ENCODE results near the gene TOGARAM1. TPM values are rescaled to one million over a fixed set of nuclear protein-coding genes. Genes with fewer than 3 reads are reported as not detected.

The TOGARAM1 gene
- total RNA-seq, 4 donors from 2014 or later: 12.0 to 21.2 (median 20.0) TPM

GRCh38 chr14:44962334-44963043 is 499 bp downstream of the TOGARAM1 start:
- Histone ChIP-seq H3K36me3 (no peaks in the 10 kb centered on the region), H3K27ac (peak overlapping the region; percentile 69 to 94 (median 90)), H3K27me3 (no peaks in the 10 kb centered on the region), H3K4me3 (peak overlapping the region; percentile 80 to 95), H3K9me3 (no peaks in the 10 kb centered on the region), H3K4me1 (peaks cover 6 to 77% (median 11%) of the 10 kb centered on the region in 3 donors)
- 0% methylated on average over 3 of the region's 39 CpGs; no CpG with 5 or more reads in 1 of the 2 donors for WGBS, 2 donors (ENCODE audit: low coverage in 1 of 2)
- ATAC-seq: peak; percentile 45
- no peak for TF ChIP-seq POLR2A (IDR thresholded peaks at IDR 0.05)
- no peak for TF ChIP-seq EP300 (IDR thresholded peaks at IDR 0.05)
- no peak for TF ChIP-seq POLR2AphosphoS5 (IDR thresholded peaks at IDR 0.05)
- TF ChIP-seq CTCF (IDR thresholded peaks at IDR 0.05): no peak

- Histone ChIP-seq H3K4me3 (peak overlapping the region; percentile 80 to 95), H3K4me1 (peaks cover 6 to 77% (median 10%) of the 10 kb centered on the region in 3 donors), H3K36me3 (no peaks in the 10 kb centered on the region), H3K9me3 (no peaks in the 10 kb centered on the region), H3K27me3 (no peaks in the 10 kb centered on the region), H3K27ac (peak overlapping the region in 3 of 4 donors; percentile 90 to 94 (median 91))
- TF ChIP-seq CTCF (IDR thresholded peaks at IDR 0.05) (no peak), POLR2A (IDR thresholded peaks at IDR 0.05) (no peak), EP300 (IDR thresholded peaks at IDR 0.05) (no peak), POLR2AphosphoS5 (IDR thresholded peaks at IDR 0.05) (no peak)
- 8 to 15% methylated on average over 9 of the region's 13 CpGs for WGBS, 2 donors (ENCODE audit: low coverage in 1 of 2)
- ATAC-seq: no peak
Measured at GRCh38 chr14:44963044-44963528, 1.1 kb downstream of the TOGARAM1 start.

- H3K27ac ChIP-seq: peak overlapping the region in 2 of 4 donors; percentile 5 to 91
- ATAC-seq: no peak
- peaks cover 6 to 77% (median 7%) of the 10 kb centered on the region in 3 donors for H3K4me1 ChIP-seq
- peak overlapping the region; percentile 80 to 95 for H3K4me3 ChIP-seq
- TF ChIP-seq POLR2A (IDR thresholded peaks at IDR 0.05): no peak
- no peak for TF ChIP-seq POLR2AphosphoS5 (IDR thresholded peaks at IDR 0.05)
- no peak for TF ChIP-seq CTCF (IDR thresholded peaks at IDR 0.05)
- TF ChIP-seq EP300 (IDR thresholded peaks at IDR 0.05): no peak
- no peaks in the 10 kb centered on the region for H3K9me3 ChIP-seq
- no peaks in the 10 kb centered on the region for H3K36me3 ChIP-seq
- WGBS, 2 donors (ENCODE audit: low coverage in 1 of 2): 13 to 20% methylated on average over 6 to 7 of the region's 7 CpGs
- no peaks in the 10 kb centered on the region for H3K27me3 ChIP-seq
Measured at GRCh38 chr14:44963775-44964380, 1.9 kb downstream of the TOGARAM1 start.

GRCh38 chr14:44966601-44967336 is 4.8 kb downstream of the TOGARAM1 start:
- no peaks in the 10 kb centered on the region for H3K36me3 ChIP-seq
- peaks cover 0 to 59% (median 2%) of the 10 kb centered on the region in 3 donors for H3K4me1 ChIP-seq
- H3K27ac ChIP-seq: no peak overlapping the region
- no peaks in the 10 kb centered on the region for H3K9me3 ChIP-seq
- TF ChIP-seq POLR2A (IDR thresholded peaks at IDR 0.05): no peak
- TF ChIP-seq EP300 (IDR thresholded peaks at IDR 0.05): no peak
- no peak for TF ChIP-seq POLR2AphosphoS5 (IDR thresholded peaks at IDR 0.05)
- no peak for TF ChIP-seq CTCF (IDR thresholded peaks at IDR 0.05)
- 67 to 75% methylated on average over 4 of the region's 4 CpGs for WGBS, 2 donors (ENCODE audit: low coverage in 1 of 2)
- no peaks in the 10 kb centered on the region for H3K27me3 ChIP-seq
- H3K4me3 ChIP-seq: peak overlapping the region; percentile 21 to 80
- no peak for ATAC-seq
